Measurements from ENCODE around the gene KLHL9.

GRCh38 chr9:21314152-21314551 lies 21.1 kb downstream of the KLHL9 start:
- TF ChIP-seq, protein P1, sequence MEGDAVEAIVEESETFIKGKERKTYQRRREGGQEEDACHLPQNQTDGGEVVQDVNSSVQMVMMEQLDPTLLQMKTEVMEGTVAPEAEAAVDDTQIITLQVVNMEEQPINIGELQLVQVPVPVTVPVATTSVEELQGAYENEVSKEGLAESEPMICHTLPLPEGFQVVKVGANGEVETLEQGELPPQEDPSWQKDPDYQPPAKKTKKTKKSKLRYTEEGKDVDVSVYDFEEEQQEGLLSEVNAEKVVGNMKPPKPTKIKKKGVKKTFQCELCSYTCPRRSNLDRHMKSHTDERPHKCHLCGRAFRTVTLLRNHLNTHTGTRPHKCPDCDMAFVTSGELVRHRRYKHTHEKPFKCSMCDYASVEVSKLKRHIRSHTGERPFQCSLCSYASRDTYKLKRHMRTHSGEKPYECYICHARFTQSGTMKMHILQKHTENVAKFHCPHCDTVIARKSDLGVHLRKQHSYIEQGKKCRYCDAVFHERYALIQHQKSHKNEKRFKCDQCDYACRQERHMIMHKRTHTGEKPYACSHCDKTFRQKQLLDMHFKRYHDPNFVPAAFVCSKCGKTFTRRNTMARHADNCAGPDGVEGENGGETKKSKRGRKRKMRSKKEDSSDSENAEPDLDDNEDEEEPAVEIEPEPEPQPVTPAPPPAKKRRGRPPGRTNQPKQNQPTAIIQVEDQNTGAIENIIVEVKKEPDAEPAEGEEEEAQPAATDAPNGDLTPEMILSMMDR (conservative IDR thresholded peaks at IDR 0.05): no peak
- no peak for TF ChIP-seq EZH2 (IDR thresholded peaks at IDR 0.05; ENCODE audit: low read depth)
